WTC11 (cell line): ENCODE measurements around the gene ANKRD62.

ENCODE experiments used
- CREB1 ChIP-seq: sonication (generic); formaldehyde crosslinking; IDR thresholded peaks from 2 replicates; pipeline ENCODE4 v1.8.0; 2023; ENCODE audit warnings: mild to moderate bottlenecking, missing genetic modification reagents
- ESRRA ChIP-seq: sonication (generic); formaldehyde crosslinking; IDR thresholded peaks from 2 replicates; pipeline ENCODE4 v1.8.1; 2022; ENCODE audit warnings: mild to moderate bottlenecking, missing genetic modification reagents, borderline replicate concordance
- NR2C2 ChIP-seq: sonication (generic); formaldehyde crosslinking; IDR thresholded peaks from 2 replicates; pipeline ENCODE4 v1.8.0; 2022; ENCODE audit warnings: mild to moderate bottlenecking, missing genetic modification reagents
- RORB ChIP-seq: fragments of 250-450 bp; sonication (Bioruptor Pico); IDR thresholded peaks from 2 replicates; pipeline ENCODE4 v1.9.0; 2021; ENCODE audit warnings: mild to moderate bottlenecking
- SMAD4 ChIP-seq: sonication (generic); formaldehyde crosslinking; IDR thresholded peaks from 2 replicates; pipeline ENCODE4 v1.8.0; 2022; ENCODE audit warnings: mild to moderate bottlenecking, missing genetic modification reagents
- ZBTB21 ChIP-seq: sonication (generic); formaldehyde crosslinking; IDR thresholded peaks from 2 replicates; pipeline ENCODE4 v1.8.1; 2023; ENCODE audit warnings: mild to moderate bottlenecking, missing genetic modification reagents, borderline replicate concordance
- TF ChIP-seq, protein P1 (sequence below): fragments of 200-600 bp; IDR thresholded peaks from 2 replicates; pipeline ENCODE4 v1.8.0; 2022; ENCODE audit warnings: antibody characterized with exemption
- TF ChIP-seq, protein P2 (sequence below): sonication (generic); formaldehyde crosslinking; IDR thresholded peaks from 2 replicates; pipeline ENCODE4 v1.8.1; 2022; ENCODE audit warnings: low read depth, missing genetic modification reagents, borderline replicate concordance
- TF ChIP-seq, protein P3 (sequence below): sonication (generic); formaldehyde crosslinking; IDR thresholded peaks from 2 replicates; pipeline ENCODE4 v1.8.1; 2023; ENCODE audit warnings: mild to moderate bottlenecking, missing genetic modification reagents, moderate library complexity
- TF ChIP-seq, protein P4 (sequence below): sonication (generic); formaldehyde crosslinking; IDR thresholded peaks from 2 replicates; pipeline ENCODE4 v1.8.0; 2022; ENCODE audit warnings: mild to moderate bottlenecking, missing genetic modification reagents
- TF ChIP-seq, protein P5 (sequence below): sonication (generic); formaldehyde crosslinking; IDR thresholded peaks from 2 replicates; pipeline ENCODE4 v1.8.1; 2023; ENCODE audit warnings: mild to moderate bottlenecking, missing genetic modification reagents, borderline replicate concordance
- TF ChIP-seq, protein P6 (sequence below): sonication (generic); formaldehyde crosslinking; IDR thresholded peaks from 2 replicates; pipeline ENCODE4 v1.8.0; 2022; ENCODE audit warnings: mild to moderate bottlenecking, missing genetic modification reagents

DNA sequence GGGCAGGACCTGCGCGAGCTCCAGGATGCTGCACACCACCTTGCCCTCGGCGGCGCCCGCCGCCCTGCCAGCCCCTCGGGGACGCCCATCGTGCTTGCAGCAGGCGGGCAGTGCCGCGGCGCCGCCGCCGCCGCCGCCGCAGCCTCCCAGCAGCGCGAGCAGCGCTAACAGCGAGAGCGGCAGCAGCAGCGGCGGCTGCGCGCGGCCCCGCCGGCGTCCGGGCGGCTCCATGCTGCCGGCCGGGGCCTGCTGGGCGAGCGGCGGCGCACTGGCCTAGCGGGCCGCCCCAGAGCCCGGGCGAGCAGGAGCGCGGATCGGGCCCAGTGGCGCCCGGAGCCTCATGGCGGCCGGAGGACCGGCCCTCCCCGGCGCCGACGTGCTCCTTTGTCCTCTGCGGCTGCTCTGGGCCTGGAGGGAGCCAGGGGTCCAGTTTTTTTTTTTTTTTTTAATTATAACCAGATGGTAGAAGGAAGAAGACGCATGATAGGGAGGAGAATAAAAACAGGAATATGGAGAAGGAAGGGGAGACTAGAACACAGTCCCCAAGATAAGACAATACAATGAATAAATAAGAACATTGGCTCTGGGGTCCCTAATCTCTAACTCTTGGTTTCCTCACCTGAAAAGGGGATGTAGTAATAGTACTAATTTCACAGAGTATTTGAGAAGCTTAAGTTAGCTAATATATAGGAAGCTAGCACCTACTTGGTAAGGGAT is 17.1 kb upstream of the ANKRD62 start:
- TF ChIP-seq, protein P1, sequence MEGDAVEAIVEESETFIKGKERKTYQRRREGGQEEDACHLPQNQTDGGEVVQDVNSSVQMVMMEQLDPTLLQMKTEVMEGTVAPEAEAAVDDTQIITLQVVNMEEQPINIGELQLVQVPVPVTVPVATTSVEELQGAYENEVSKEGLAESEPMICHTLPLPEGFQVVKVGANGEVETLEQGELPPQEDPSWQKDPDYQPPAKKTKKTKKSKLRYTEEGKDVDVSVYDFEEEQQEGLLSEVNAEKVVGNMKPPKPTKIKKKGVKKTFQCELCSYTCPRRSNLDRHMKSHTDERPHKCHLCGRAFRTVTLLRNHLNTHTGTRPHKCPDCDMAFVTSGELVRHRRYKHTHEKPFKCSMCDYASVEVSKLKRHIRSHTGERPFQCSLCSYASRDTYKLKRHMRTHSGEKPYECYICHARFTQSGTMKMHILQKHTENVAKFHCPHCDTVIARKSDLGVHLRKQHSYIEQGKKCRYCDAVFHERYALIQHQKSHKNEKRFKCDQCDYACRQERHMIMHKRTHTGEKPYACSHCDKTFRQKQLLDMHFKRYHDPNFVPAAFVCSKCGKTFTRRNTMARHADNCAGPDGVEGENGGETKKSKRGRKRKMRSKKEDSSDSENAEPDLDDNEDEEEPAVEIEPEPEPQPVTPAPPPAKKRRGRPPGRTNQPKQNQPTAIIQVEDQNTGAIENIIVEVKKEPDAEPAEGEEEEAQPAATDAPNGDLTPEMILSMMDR = no peak
- TF ChIP-seq, protein P2, sequence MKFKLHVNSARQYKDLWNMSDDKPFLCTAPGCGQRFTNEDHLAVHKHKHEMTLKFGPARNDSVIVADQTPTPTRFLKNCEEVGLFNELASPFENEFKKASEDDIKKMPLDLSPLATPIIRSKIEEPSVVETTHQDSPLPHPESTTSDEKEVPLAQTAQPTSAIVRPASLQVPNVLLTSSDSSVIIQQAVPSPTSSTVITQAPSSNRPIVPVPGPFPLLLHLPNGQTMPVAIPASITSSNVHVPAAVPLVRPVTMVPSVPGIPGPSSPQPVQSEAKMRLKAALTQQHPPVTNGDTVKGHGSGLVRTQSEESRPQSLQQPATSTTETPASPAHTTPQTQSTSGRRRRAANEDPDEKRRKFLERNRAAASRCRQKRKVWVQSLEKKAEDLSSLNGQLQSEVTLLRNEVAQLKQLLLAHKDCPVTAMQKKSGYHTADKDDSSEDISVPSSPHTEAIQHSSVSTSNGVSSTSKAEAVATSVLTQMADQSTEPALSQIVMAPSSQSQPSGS (CRISPR knock-in tag) = no peak
- TF ChIP-seq CREB1 (CRISPR knock-in tag) (no peak), ESRRA (CRISPR knock-in tag) (no peak), SMAD4 (CRISPR knock-in tag) (no peak), ZBTB21 (CRISPR knock-in tag) (no peak), RORB (CRISPR knock-in tag) (no peak), NR2C2 (no peak)
- TF ChIP-seq, protein P3, sequence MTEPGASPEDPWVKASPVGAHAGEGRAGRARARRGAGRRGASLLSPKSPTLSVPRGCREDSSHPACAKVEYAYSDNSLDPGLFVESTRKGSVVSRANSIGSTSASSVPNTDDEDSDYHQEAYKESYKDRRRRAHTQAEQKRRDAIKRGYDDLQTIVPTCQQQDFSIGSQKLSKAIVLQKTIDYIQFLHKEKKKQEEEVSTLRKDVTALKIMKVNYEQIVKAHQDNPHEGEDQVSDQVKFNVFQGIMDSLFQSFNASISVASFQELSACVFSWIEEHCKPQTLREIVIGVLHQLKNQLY (CRISPR knock-in tag) = no peak
- TF ChIP-seq, protein P4, sequence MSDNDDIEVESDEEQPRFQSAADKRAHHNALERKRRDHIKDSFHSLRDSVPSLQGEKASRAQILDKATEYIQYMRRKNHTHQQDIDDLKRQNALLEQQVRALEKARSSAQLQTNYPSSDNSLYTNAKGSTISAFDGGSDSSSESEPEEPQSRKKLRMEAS = no peak
- TF ChIP-seq, protein P5, sequence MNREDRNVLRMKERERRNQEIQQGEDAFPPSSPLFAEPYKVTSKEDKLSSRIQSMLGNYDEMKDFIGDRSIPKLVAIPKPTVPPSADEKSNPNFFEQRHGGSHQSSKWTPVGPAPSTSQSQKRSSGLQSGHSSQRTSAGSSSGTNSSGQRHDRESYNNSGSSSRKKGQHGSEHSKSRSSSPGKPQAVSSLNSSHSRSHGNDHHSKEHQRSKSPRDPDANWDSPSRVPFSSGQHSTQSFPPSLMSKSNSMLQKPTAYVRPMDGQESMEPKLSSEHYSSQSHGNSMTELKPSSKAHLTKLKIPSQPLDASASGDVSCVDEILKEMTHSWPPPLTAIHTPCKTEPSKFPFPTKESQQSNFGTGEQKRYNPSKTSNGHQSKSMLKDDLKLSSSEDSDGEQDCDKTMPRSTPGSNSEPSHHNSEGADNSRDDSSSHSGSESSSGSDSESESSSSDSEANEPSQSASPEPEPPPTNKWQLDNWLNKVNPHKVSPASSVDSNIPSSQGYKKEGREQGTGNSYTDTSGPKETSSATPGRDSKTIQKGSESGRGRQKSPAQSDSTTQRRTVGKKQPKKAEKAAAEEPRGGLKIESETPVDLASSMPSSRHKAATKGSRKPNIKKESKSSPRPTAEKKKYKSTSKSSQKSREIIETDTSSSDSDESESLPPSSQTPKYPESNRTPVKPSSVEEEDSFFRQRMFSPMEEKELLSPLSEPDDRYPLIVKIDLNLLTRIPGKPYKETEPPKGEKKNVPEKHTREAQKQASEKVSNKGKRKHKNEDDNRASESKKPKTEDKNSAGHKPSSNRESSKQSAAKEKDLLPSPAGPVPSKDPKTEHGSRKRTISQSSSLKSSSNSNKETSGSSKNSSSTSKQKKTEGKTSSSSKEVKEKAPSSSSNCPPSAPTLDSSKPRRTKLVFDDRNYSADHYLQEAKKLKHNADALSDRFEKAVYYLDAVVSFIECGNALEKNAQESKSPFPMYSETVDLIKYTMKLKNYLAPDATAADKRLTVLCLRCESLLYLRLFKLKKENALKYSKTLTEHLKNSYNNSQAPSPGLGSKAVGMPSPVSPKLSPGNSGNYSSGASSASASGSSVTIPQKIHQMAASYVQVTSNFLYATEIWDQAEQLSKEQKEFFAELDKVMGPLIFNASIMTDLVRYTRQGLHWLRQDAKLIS (CRISPR knock-in tag) = no peak
- TF ChIP-seq, protein P6, sequence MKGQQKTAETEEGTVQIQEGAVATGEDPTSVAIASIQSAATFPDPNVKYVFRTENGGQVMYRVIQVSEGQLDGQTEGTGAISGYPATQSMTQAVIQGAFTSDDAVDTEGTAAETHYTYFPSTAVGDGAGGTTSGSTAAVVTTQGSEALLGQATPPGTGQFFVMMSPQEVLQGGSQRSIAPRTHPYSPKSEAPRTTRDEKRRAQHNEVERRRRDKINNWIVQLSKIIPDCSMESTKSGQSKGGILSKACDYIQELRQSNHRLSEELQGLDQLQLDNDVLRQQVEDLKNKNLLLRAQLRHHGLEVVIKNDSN (CRISPR knock-in tag) = no peak
